Stimulated activated naive CD8-positive, alpha-beta T cell treated with anti-CD3 and anti-CD28 coated beads, Interleukin-15, amount 100 ng/mL, for 72 hours (primary cell): Measurements from ENCODE around the gene SESN3.
A peak's percentile ranks its signal among the peaks of the same experiment; 100 is the strongest.

Experiments used
- ATAC-seq: fragments of 150-1000 bp; cut with Tn5 transposase; 2 replicates; pipeline ENCODE4 v1.10.0; 2021; ENCODE audit warnings: mild to moderate bottlenecking, moderate library complexity
- DNase-seq, 2 donors: peaks; one replicate each; pipeline ENCODE4 v3.0.0; 2021 to 2022
- H3K27ac Mint-ChIP-seq, 2 donors: one replicate each; pipeline ENCODE4 v1.8.0; 2022; ENCODE audit warnings: mild to moderate bottlenecking in 2 of 2, mixed read lengths in 2 of 2, moderate library complexity in 2 of 2
- H3K27me3 Mint-ChIP-seq: one replicate; pipeline ENCODE4 v1.8.0; 2022; ENCODE audit warnings: mixed read lengths
- H3K4me1 Mint-ChIP-seq: one replicate; pipeline ENCODE4 v1.8.0; 2022; ENCODE audit warnings: mild to moderate bottlenecking, mixed read lengths
- H3K4me3 Mint-ChIP-seq, 2 donors: one replicate each; pipeline ENCODE4 v1.8.0; 2022; ENCODE audit warnings: mild to moderate bottlenecking in 2 of 2, mixed read lengths in 2 of 2, moderate library complexity in 1 of 2
- H3K9me3 Mint-ChIP-seq, 2 donors: one replicate each; pipeline ENCODE4 v1.8.0; 2022; ENCODE audit warnings: mixed read lengths in 2 of 2

The SESN3 gene

DNA sequence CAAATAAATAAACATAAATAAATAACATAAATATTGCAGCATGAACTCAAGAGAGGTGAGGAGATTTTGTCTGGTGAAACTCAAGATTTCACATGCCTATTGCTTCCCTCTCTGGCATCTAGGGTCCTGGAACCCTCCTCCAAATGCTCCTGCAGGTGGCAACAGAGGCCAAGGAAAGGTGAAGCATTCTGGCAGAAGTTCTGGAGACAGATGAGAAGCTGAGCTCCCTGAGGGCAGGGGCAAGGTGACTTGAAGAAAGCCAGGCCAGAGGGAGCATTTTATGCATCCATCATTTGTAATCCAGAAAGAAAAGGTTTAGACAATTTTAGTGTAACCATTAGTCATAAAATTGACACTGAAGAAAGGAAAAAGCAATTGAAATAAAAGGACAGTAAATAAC, 76.5 kb downstream of the SESN3 start:
- no peak for ATAC-seq
- H3K4me3 Mint-ChIP-seq = no peak overlapping the region
- H3K9me3 Mint-ChIP-seq = no peaks in the 10 kb centered on the region
- peaks cover 4% of the 10 kb centered on the region for H3K27me3 Mint-ChIP-seq
- peaks cover 57% of the 10 kb centered on the region for H3K4me1 Mint-ChIP-seq
- peak overlapping the region in 1 of 2 donors; percentile 19 for H3K27ac Mint-ChIP-seq
- peak; percentile 60 to 71 for DNase-seq

DNA sequence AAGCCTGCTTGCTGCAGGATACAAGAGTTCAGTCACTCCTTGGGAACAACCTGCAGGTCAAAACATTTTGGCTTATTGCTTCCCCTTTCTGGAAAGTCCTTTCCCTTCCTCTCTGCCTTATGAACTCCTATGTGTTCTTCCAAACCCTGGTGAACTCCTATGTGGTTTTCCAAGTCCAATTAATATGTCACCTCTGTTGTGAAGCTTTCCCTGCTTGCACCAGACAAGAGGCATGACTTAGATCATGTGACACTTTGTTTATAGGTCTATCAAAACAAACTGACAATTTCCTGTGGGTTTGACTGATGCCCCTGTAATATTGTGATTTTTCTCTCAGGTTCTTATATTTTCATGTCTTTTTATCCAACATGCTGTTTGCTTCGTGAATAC, 77.2 kb downstream of the SESN3 start:
- peak overlapping the region in 1 of 2 donors; percentile 75 for H3K27ac Mint-ChIP-seq
- peaks cover 57% of the 10 kb centered on the region for H3K4me1 Mint-ChIP-seq
- no peaks in the 10 kb centered on the region for H3K9me3 Mint-ChIP-seq
- DNase-seq = no peak
- ATAC-seq = no peak
- peaks cover 10% of the 10 kb centered on the region for H3K27me3 Mint-ChIP-seq
- H3K4me3 Mint-ChIP-seq = peak overlapping the region; percentile 90 to 92

DNA sequence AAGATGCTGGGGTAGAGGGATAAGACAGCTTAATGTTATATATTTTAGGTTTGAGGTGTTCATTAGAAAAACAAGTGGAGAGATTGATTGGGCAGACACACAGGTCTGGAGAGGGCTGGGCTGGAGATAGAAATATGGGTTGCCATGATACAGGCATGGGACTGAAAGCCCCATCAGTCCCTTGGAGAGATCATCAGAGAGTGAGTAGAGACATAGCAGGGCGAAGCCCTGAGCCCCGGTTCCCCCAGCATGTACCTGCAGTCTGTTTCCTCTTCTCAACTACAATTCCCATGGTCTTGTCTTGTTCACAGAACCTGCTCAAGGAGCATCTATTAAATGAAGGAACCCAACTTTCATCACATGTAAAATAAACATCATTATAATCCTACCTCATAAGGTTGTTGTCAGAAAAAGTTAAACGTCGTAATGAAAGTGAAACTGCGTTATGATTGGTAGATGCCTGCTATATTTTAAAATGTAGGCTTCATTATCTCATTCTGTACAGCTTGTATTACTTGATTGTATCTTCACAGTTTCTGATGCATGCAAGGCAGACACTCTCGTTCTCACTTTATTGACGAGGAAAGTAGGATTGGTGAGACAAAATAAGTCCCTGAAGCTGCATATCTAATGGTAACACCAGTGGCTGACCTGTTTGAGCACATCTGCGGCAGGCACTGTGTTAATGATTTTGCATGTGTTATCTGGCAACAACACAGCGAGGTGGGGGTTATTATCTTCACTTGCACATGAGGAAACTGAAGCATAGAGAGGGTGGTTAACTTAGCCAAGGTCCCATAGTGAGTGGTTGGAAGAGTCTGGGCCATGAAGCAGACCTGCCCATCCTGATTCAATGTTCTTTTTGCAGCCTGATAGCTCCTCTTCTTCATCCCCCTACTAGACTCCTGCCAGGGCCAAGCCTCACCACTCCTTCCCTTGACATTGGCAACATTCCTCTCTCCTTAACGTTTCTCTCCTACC, 77.8 kb downstream of the SESN3 start:
- Mint-ChIP-seq H3K27me3 (peaks cover 11% of the 10 kb centered on the region), H3K9me3 (no peaks in the 10 kb centered on the region), H3K4me1 (peaks cover 53% of the 10 kb centered on the region), H3K4me3 (peak overlapping the region; percentile 90 to 92), H3K27ac (peak overlapping the region; percentile 90 to 91)
- ATAC-seq (no peak), DNase-seq (no peak)

DNA sequence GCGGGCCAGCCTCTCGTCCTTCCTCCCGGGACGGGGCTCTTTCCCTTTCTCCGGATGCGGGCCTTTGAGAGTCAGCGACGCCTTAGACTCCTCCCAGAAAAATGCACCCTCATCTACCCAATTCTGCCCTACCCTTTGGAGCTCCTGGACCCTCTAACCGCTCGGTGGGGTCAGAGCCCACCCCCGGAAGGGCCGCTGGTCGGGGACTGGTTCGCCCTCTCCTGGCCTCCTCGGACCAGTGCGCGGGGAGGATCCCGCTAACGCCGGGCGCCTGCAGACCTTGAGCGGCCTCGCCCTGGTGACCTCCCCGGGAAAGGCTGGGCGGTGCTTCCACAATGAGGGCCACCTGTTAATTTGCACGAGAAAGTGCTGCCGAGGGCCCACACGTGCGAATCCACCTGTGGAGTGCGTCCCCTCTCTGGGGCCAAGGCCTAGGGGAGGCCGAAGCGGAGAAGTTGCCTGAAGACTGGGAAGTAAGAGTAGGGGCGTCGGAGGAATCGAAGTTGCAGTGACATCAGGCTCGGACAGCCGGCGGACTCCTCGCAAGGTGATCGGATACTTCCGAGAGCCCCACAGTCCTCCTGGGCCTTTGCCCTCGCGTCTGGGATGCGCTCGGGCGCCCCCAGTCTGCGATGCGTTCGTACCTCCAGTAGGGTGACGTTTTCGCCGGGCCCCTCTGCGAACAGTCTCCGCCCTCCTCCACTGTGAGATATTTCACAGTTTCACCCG, 79.9 kb downstream of the SESN3 start:
- ATAC-seq = peak; percentile 93
- peak; percentile 91 to 92 for DNase-seq
- H3K4me1 Mint-ChIP-seq = peaks cover 39% of the 10 kb centered on the region
- peaks cover 17% of the 10 kb centered on the region for H3K27me3 Mint-ChIP-seq
- H3K27ac Mint-ChIP-seq = peak overlapping the region; percentile 87 to 95
- no peaks in the 10 kb centered on the region for H3K9me3 Mint-ChIP-seq
- peak overlapping the region; percentile 90 to 92 for H3K4me3 Mint-ChIP-seq

DNA sequence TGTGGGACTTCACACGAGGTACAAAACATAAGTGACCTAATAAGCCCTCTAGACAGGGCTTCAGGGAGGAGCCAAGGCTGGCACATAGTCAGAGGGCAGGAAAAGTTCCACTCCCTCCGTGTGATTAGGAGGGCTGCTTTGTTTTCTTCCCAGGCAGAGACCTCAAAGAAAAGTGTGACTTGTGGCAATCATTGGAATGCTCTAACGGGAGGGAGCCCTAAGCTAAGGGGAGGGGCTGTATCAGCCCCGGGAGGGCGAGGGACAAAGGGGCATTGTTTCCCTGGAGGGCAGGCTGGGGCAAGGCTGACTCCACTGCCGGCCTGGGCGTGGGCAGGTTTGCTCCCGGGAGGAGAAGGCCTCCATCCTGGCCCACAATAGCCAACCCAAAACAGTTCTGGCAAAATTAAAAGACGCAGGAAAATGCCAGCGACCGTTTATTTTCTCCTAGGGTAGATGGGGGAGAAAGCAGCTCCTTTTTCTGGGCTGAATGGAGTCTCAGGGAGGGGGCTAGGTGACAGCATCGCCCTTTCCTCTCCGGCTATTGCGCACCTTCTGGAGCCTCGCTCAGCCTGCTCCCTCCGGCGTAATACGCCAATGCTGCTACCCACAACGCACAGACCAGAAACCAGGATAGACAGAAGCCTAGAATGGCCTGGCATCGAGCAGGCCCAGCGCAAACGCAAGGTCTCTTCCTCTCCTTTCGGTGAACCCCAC, 81.2 kb downstream of the SESN3 start:
- peak overlapping the region in 1 of 2 donors; percentile 87 for H3K27ac Mint-ChIP-seq

DNA sequence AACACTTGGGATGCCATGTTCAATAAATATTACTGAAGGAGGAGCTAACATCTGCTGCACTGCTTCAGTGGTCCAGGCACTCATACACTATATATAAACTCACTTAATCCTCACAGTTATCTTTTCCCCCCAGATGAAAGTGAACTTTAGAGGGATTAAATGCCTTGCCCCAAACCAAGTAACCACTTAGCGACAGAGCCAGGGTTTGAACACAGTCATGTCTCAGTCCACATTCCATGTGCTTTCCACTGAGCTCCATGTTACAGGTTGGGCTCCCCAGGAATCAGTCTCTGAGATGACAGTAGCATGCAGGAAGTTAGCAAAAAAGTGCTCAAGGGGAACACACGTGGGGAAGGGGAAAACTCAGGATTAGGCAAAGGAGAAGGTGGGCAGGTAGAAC, 82.1 kb downstream of the SESN3 start:
- Mint-ChIP-seq H3K9me3 (no peaks in the 10 kb centered on the region), H3K4me3 (no peak overlapping the region), H3K27me3 (peaks cover 39% of the 10 kb centered on the region), H3K4me1 (peaks cover 39% of the 10 kb centered on the region), H3K27ac (no peak overlapping the region)
- DNase-seq (no peak), ATAC-seq (no peak)

More for the DNA sequence above, 81.2 kb downstream of the SESN3 start:
- DNase-seq = no peak
- H3K27me3 Mint-ChIP-seq = peaks cover 30% of the 10 kb centered on the region
- H3K4me1 Mint-ChIP-seq = peaks cover 37% of the 10 kb centered on the region
- no peaks in the 10 kb centered on the region for H3K9me3 Mint-ChIP-seq
- peak overlapping the region; percentile 90 to 92 for H3K4me3 Mint-ChIP-seq
- no peak for ATAC-seq

DNA sequence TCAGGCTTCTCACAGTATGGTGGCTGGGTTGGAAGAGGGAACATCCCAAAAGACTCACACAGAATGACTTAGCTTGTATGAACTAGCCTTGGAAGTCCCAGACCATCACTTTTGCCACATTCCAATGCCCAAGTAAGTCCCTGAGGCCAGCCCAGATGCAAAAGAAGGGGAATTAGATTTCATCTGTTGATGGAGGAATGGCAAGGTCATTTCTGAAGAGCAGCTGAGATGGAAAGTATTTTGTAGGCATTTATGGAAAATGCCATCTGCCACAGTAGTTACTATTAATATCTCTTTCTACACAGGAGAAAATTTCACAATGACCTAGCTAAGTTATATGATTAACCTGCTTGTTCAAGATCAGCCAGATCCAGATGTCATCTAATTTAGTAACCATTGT, 82.6 kb downstream of the SESN3 start:
- DNase-seq (no peak), ATAC-seq (no peak)
- peaks cover 35% of the 10 kb centered on the region for H3K4me1 Mint-ChIP-seq
- H3K9me3 Mint-ChIP-seq = no peaks in the 10 kb centered on the region
- H3K4me3 Mint-ChIP-seq = no peak overlapping the region
- H3K27ac Mint-ChIP-seq = no peak overlapping the region
- peaks cover 44% of the 10 kb centered on the region for H3K27me3 Mint-ChIP-seq

DNA sequence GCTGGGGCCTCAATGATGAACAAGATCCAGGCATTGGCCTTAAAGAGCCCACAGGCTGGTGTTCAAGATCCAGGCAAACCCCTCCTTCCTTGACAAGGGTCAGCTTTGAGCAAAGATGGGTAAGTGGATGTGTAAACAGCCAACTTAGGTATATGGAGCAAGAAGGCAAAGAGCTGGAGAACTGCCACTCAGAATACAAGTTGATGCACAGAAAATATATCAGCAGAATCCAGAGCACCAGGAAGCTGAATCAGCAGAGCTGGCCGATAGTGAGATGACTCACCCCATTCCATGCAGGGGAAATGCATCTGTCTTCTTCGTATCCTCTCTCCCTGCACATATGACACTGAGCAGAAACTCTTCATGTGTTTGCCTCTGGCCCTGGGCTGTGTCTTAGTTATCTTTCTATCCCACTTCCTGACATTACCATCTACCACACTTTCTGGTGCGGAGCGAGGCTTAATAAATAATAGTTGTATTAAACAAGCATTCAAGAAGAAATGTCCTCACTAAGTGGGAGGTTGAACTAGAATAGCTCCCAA, 83.6 kb downstream of the SESN3 start:
- peaks cover 27% of the 10 kb centered on the region for H3K4me1 Mint-ChIP-seq
- peaks cover 54% of the 10 kb centered on the region for H3K27me3 Mint-ChIP-seq
- H3K27ac Mint-ChIP-seq = no peak overlapping the region
- no peaks in the 10 kb centered on the region for H3K9me3 Mint-ChIP-seq
- no peak for DNase-seq
- no peak overlapping the region for H3K4me3 Mint-ChIP-seq
- no peak for ATAC-seq

DNA sequence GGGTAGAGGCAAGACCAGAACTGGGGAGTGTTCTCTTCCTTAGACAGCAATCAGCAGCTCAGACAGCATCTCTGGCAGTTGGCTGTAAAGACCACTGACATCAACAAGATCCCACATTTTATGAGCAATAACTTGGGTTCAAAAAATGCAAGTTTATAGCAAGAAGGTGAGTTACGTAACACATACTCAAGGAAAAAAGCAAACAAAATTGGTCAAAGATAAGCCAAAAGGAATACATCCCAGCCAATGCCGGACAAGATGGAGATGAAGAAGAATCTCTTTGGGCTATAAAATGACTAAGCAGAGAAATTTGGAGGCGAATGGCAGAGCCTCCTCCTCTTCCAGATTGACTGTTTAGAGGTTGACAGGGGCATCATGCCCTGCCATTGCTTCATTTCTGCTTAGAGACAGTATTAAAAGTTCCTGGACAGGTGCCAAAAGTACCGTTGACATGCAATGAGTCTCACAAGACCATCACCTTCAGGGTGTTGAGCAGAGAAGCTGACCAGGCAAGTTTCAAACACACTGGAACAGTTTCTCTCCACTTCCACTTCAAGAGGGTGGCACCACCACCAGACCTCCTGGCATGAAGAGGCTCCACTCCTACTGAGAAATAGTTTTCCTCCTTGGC, 85.5 kb downstream of the SESN3 start:
- ATAC-seq (no peak), DNase-seq (no peak)
- Mint-ChIP-seq H3K4me1 (peaks cover 16% of the 10 kb centered on the region), H3K27ac (no peak overlapping the region), H3K9me3 (no peaks in the 10 kb centered on the region), H3K27me3 (peaks cover 59% of the 10 kb centered on the region), H3K4me3 (no peak overlapping the region)

DNA sequence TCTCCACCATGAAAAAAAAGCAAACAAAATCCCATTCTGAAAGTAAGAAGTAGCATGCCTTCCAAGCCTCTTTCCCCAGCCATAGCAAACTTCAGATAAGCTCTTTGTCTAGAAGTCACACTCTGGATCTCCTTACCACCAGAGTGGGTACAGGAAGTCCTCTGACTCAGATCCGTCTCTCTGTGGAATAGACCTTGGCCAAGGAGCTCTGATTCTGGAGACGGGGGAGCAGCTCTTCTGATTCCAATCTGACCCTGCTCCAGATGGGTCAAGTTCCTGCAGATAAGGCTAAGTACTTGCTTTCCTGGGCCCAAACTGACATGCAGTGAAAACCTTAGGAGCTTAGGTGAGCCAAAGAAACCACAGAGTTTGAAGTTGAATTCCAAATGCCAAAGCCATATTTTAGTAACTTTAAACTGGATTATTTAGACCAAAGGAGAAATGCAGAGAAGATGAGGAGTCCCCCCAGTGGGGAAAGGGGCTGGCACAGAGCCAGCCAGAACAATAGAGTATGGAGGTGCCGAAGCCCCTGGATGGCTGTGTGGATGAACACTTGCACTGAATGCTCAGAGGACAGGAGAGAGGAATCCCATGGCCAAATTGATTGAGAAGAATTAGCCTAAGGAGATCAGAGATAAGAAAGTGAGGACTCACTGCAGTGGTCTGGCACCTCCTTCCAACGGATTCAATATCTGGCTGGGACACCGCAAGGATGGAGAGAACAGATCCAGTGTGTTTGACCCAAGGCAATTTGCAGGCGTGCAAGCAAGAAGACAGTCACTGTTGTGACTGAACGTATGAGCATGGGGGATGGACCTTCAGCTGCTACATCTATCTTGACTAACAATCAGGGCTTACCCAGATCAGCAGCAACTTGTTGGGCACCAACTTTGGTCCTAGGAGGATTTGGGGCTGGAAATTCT, 86.4 kb downstream of the SESN3 start:
- Mint-ChIP-seq H3K9me3 (no peaks in the 10 kb centered on the region), H3K27ac (no peak overlapping the region), H3K4me3 (no peak overlapping the region), H3K4me1 (peaks cover 11% of the 10 kb centered on the region), H3K27me3 (peaks cover 56% of the 10 kb centered on the region)
- no peak for DNase-seq
- no peak for ATAC-seq

DNA sequence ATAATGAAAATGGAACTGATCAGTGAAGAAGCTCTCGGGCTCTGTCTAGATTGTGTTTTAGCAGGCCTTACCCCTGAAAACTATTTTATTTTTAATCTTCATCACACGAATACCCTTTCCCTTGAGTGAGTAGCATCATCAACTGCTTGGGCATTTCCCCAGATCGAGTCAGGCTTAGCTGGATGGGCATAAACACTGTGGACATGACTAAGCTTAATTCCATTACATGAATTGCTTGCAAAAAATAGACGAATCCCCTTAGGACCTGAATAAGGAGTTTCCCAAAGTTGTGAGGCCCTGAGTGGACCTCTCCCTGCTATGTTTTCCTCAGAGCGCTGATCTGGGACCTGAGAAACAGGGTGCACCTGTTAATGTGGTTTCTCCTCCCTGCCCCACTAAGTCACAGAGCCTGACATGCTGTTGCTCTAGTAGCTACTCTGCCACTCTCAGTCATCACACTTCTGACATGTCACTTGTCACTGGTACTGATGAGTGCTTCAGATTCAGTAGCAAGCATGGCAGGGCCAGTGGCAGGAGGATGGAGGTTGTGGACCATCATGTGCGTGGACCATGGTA, 87.8 kb downstream of the SESN3 start:
- Mint-ChIP-seq H3K9me3 (no peaks in the 10 kb centered on the region), H3K27ac (no peak overlapping the region), H3K27me3 (peaks cover 48% of the 10 kb centered on the region), H3K4me3 (no peak overlapping the region), H3K4me1 (peaks cover 14% of the 10 kb centered on the region)
- DNase-seq (no peak), ATAC-seq (no peak)

DNA sequence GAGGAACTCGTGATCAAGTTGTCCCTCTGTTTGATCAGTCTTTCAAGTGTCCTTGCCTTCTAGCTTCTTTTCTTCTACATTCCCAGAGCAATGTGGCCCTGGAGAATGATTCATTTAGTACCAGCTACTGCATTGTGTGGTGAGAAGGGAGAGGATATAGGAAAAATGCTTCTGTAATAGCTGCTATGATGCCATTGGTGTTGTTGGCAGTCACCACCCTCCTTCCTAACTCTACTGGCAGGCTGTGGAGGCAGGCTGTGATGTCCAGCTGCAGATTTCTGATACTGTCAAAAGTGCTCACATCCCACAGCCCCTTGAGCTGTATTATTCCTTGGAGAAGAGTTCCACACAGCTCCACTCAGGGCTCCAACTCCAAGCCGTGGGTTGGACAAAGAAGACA, 88.6 kb downstream of the SESN3 start:
- Mint-ChIP-seq H3K9me3 (no peaks in the 10 kb centered on the region), H3K4me1 (peaks cover 20% of the 10 kb centered on the region), H3K27ac (no peak overlapping the region), H3K4me3 (no peak overlapping the region), H3K27me3 (peaks cover 48% of the 10 kb centered on the region)
- DNase-seq (no peak), ATAC-seq (no peak)

DNA sequence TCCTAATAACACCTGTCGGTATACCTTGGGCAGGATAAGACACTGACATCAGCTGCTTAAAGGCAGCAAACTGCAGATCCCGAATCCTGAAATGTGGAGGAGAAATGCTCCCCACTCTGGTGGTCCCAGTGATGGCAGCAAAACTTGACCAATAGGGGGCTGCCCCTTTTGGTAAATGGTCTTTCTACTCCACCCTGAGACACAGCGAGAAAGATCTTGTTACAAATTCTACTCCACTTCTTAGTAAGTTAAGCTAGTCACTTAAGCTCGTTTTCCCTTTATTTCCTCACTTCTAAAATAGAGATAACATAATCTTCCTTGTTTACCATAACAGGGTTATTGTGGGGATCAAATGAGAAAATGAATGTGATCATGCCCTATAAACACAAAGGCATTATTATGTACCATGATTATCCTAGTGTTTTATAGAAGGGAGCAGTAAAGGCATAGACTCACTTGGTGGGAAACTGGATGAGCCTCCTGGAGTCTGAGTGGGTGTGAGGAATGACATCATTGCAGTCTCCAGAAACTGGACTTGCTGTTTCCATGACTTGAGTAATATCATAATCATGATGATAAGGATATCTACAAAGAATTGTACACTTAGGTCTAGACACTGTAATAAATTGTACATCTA, 90.5 kb downstream of the SESN3 start:
- DNase-seq = no peak
- H3K27ac Mint-ChIP-seq = no peak overlapping the region
- no peak for ATAC-seq
- H3K4me3 Mint-ChIP-seq = no peak overlapping the region
- H3K27me3 Mint-ChIP-seq = peaks cover 36% of the 10 kb centered on the region
- H3K9me3 Mint-ChIP-seq = no peaks in the 10 kb centered on the region
- peaks cover 29% of the 10 kb centered on the region for H3K4me1 Mint-ChIP-seq
